ENCODE results near the gene TFPT.

Gene TFPT

DNA sequence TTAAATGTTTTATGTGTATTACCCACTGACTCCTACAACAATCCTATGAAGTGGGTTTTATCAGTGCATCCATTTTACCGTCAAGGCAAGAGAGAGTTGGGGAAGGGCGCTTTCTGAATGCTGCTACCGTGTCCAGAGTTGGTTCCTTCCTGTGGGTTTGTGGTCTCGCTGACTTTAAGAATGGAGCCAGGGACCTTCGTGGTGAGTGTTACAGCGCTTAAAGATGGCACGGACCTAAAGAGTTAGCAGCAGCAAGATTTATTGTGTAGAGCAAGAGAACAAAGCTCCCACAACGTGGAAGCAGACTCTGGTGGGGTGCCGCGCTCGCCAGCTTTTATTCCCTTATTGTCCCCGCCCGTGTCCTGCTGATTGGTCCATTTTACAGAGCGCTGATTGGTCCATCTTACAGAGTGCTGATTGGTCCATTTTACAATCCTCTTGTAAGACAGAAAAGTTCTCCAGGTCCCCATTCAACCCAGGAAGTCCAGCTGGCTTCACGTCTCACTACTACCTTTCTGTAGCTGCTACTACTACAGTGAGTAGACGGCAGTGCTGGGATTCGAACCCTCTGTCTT is 20.9 kb downstream of the TFPT start:
- FAIRE-seq, result no peak
- DNase-seq (ENCODE audit: extremely low spot score, insufficient read length, low read depth), result no peak

DNA sequence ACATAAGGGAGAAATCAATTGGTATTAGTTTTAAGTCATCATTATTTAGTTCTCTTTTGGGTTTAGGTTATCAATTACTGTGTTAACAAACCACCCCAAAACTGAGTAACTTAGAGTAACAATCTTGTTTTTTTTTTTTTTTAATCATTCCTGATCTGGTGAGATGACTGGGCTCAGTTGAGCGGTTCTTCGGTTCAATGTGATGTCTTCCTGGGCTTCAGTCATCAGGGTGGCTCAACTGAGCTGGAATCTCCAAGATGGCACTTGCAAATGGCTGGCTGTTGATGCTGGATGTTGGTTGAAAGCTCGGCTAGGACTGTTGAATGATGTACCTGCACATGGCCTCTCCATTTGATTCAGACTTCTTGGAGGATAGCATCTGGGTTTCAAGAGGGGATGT is 31.0 kb downstream of the TFPT start:
- no peak for FAIRE-seq
- DNase-seq (ENCODE audit: extremely low spot score, insufficient read length, low read depth), result no peak

DNA sequence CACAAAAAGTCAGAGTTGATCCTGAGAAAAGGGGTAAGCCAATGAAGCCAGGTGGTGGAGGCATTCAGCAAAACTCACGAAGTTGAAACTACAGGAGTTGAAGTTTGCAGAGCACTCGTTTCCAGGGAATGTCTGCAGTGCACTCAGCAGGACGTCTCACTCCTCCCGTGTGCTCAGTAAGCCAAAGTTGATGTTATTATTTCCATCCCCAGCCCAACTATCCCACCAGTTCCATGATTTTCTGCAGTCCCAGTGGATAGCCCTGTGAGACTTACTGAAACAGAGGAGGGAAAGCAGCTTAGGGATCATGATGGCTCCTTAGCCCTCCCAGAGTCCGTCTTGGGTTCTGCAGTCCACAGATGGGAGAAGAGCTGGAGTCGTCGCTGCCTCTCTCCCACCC is 34.4 kb downstream of the TFPT start, which contains the start of gene TARM1:
TSS of gene TARM1 (minus strand) at position 334 of the 400 bp plus-strand sequence. CDS start at position 309, 25 bp downstream.
- DNase-seq (ENCODE audit: extremely low spot score, insufficient read length, low read depth), result no peak
- no peak for FAIRE-seq

DNA sequence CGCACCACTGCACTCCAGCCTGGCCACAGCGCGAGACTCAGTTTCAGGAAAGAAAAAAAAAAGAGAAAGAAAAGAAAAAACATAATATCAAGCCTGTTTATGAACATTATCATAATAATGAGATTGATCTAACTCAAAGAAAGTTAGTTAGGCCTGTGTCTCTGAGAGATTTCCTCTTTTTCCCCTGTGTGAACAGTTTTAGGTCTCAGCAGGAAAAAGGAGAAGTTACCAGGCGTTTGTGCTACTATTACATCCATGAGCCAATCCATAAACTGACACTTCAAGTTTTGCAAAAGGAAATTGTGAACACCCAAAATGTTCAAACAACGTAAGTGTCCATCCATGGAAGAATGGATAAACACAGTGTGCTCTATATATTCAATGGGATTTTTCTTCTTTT is 38.1 kb downstream of the TFPT start:
- DNase-seq (ENCODE audit: extremely low spot score, insufficient read length, low read depth), result no peak

DNA sequence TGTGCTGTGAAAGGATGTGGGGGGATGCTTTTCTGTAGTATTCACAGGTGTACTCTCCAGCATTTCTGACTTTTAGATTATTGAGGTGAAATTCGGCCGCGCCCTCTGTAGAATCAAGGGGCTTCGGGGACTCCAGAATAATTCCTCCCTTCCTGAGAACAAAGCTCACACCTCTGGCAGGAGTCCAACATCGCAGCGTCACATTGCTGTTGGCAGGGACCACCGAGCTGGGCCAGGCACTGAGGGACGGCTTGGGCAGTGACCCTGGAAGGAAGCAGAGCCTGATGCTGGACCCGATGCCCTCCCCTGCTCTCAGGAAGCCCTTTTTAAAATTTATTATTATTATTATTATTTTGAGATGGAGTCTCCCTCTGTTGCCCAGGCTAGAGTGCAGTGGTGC is 40.6 kb downstream of the TFPT start:
- no peak for FAIRE-seq
- no peak for DNase-seq (ENCODE audit: extremely low spot score, insufficient read length, low read depth)

More for the DNA sequence above, 38.1 kb downstream of the TFPT start:
- no peak for FAIRE-seq

DNA sequence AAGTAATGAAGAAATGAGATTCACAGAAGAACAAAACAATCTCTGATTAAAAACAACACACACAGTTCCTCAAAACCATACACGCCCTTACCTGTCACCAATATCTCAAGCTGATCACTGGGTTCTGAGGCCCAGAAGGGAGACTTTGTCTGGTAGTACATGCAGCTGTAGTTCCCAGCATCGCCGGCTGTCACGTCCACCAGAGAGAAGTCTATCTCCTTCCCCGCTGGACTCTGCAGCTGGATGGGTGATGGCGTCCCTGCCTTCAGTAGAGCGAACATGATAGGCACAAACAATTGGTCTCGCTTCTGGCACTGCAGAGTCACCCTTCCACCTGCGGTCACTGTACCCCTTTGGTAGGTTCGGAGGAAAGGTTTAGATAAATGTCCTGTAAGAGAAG is 41.6 kb downstream of the TFPT start:
- DNase-seq (ENCODE audit: extremely low spot score, insufficient read length, low read depth) (no peak), FAIRE-seq (no peak)

DNA sequence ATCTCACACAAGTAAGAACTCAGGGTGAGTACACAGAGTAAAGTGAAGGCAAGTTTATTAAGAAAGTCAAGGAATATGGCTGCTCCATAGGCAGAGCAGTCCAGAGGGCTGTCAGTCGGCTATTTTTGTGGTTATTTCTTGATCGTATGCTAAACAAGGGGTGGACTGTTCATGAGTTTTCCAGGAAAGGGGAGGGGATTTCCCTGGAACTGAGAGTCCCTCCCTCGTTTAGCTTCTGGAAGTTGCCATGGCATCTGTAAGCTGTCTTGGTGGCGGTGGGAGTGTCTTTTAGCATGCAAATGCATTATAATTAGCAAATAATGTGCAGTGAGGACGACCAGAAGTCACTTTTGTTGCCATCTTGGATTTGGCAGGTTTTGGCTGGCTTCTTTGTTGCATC is 46.0 kb downstream of the TFPT start:
- DNase-seq (ENCODE audit: extremely low spot score, insufficient read length, low read depth) (no peak), FAIRE-seq (no peak)

- no peak for FAIRE-seq
- no peak for DNase-seq (ENCODE audit: extremely low spot score, insufficient read length, low read depth)
Observed at GRCh38 chr19:54063350-54064116, 51.9 kb downstream of the TFPT start, which contains the start of gene VSTM1. TSS of gene VSTM1 (minus strand) at chr19:54063897. CDS start at chr19:54063777, 120 bp downstream.

- no peak for DNase-seq (ENCODE audit: extremely low spot score, insufficient read length, low read depth)
- FAIRE-seq, result no peak
Observed at GRCh38 chr19:54062643-54063042, 52.8 kb downstream of the TFPT start.

Measured in GM18507 (cell line).